HEK293T (cell line): Measurements from ENCODE around the gene IDS.

Experiments
- BHLHE40 ChIP-seq: fragments of 450-650 bp; IDR thresholded peaks from 2 replicates; pipeline ENCODE4 v1.6.1; 2016; ENCODE audit warnings: mild to moderate bottlenecking, moderate library complexity, borderline replicate concordance
- ELF4 ChIP-seq: fragments of 450-650 bp; IDR thresholded peaks from 2 replicates; pipeline ENCODE4 v1.6.1; 2017; ENCODE audit warnings: antibody characterized with exemption
- HDGF ChIP-seq: fragments of 450-650 bp; IDR thresholded peaks from 2 replicates; pipeline ENCODE4 v1.6.1; 2017; ENCODE audit warnings: antibody characterized with exemption, borderline replicate concordance
- NFRKB ChIP-seq: fragments of 450-650 bp; IDR thresholded peaks from 2 replicates; pipeline ENCODE4 v1.6.1; 2016; ENCODE audit warnings: mild to moderate bottlenecking, moderate library complexity
- SUZ12 ChIP-seq: fragments of 450-650 bp; IDR thresholded peaks from 2 replicates; pipeline ENCODE4 v1.6.1; 2016; ENCODE audit warnings: mild to moderate bottlenecking

- TF ChIP-seq BHLHE40 (no peak), NFRKB (no peak), HDGF (no peak), SUZ12 (no peak), ELF4 (no peak)
These were observed 49.2 kb downstream of the IDS start for GRCh38 chrX:149455934-149456333.
